NCI-H146 treated with DMSO at 0.1 percent for 48 hours (cell line): ENCODE results near the gene RSPO3.
A peak's percentile ranks its signal among the peaks of the same experiment; 100 is the strongest.
"Not testable (repeated sequence)": the region's sequence is repeated elsewhere in the genome, so short reads cannot be mapped to it uniquely, and the experiment has no call there.

Experiments used
- DNase-seq: peaks from one replicate; lab custom pipeline; 2025; ENCODE audit not compliant: unreplicated experiment; lab: John Stamatoyannopoulos, UW

The RSPO3 gene

GRCh38 chr6:127118298-127119101 lies at the start of gene RSPO3:
TSS of gene RSPO3 (plus strand) at chr6:127118671. CDS start at chr6:127119193, 522 bp downstream.
- DNase-seq: peak; percentile 22

GRCh38 chr6:127069659-127070279 lies 48.7 kb upstream of the RSPO3 start:
- DNase-seq: no peak

- DNase-seq: no peak
Measured at GRCh38 chr6:127073222-127073621, 45.2 kb upstream of the RSPO3 start.

- DNase-seq: no peak
Measured at GRCh38 chr6:127076466-127076865, 42.0 kb upstream of the RSPO3 start.

- no peak for DNase-seq
Measured at GRCh38 chr6:127077886-127078285, 40.6 kb upstream of the RSPO3 start.

GRCh38 chr6:127078669-127079068 lies 39.8 kb upstream of the RSPO3 start:
- no peak for DNase-seq

GRCh38 chr6:127079681-127080080 lies 38.8 kb upstream of the RSPO3 start:
- DNase-seq: no peak

- no peak for DNase-seq
Measured at GRCh38 chr6:127080081-127080480, 38.4 kb upstream of the RSPO3 start.

GRCh38 chr6:127083231-127083962 lies 35.1 kb upstream of the RSPO3 start:
- DNase-seq: no peak

- no peak for DNase-seq
Measured at GRCh38 chr6:127083963-127084310, 34.5 kb upstream of the RSPO3 start.

- no peak for DNase-seq
Measured at GRCh38 chr6:127085181-127085580, 33.3 kb upstream of the RSPO3 start.

- DNase-seq: no peak
Measured at GRCh38 chr6:127090051-127090450, 28.4 kb upstream of the RSPO3 start.

- no peak for DNase-seq
Measured at GRCh38 chr6:127092466-127092865, 26.0 kb upstream of the RSPO3 start.

- no peak for DNase-seq
Measured at GRCh38 chr6:127094791-127095190, 23.7 kb upstream of the RSPO3 start.

GRCh38 chr6:127096167-127096566 lies 22.3 kb upstream of the RSPO3 start:
- no peak for DNase-seq

GRCh38 chr6:127097442-127097841 lies 21.0 kb upstream of the RSPO3 start:
- DNase-seq: not testable (repeated sequence)

- no peak for DNase-seq
Measured at GRCh38 chr6:127100510-127101140, 17.8 kb upstream of the RSPO3 start.

GRCh38 chr6:127102299-127102698 lies 16.2 kb upstream of the RSPO3 start:
- no peak for DNase-seq

- DNase-seq: no peak
Measured at GRCh38 chr6:127102859-127103258, 15.6 kb upstream of the RSPO3 start.

- DNase-seq: no peak
Measured at GRCh38 chr6:127103482-127103881, 15.0 kb upstream of the RSPO3 start.

GRCh38 chr6:127107916-127108315 lies 10.6 kb upstream of the RSPO3 start:
- no peak for DNase-seq

- no peak for DNase-seq
Measured at GRCh38 chr6:127110712-127111111, 7.8 kb upstream of the RSPO3 start.
